MCF 10A (cell line): ENCODE data around the gene TIMM17B. TPM values are rescaled to one million over a fixed set of nuclear protein-coding genes. Genes with fewer than 3 reads are reported as not detected.

Experiments used
- Bru-seq: library from RNA; stranded (reverse); fragments of 400-500 nt; gene quantifications from one replicate; lab custom pipeline; 2021; lab: Mats Ljungman, UMichigan
- BruChase-seq, 2 experiments: library from RNA; stranded (reverse); fragments of 400-500 nt; gene quantifications; one replicate each; lab custom pipeline; 2021; lab: Mats Ljungman, UMichigan
- BruUV-seq: library from RNA; stranded (reverse); fragments of 400-500 nt; replicated peaks from 2 replicates; lab custom pipeline; 2021; lab: Mats Ljungman, UMichigan
- CTCF ChIA-PET: fragments of 300-600 bp; sonication (Branson Sonifier 250); formaldehyde crosslinking; extraction: SDS; loops from one replicate; lab custom pipeline; 2021; ENCODE audit warnings: antibody characterized with exemption, inconsistent platforms; lab: Yijun Ruan, JAX
- POLR2A ChIA-PET: fragments of 300-600, 350-650 bp; sonication (Branson Sonifier 250); formaldehyde crosslinking; extraction: SDS; loops from one replicate; lab custom pipeline; 2020; ENCODE audit warnings: antibody characterized with exemption, inconsistent platforms; lab: Yijun Ruan, JAX
- DNase-seq: peaks from one replicate; pipeline ENCODE4 v3.0.0-alpha.2; 2018; ENCODE audit not compliant: unreplicated experiment
- H3K27ac Mint-ChIP-seq: one replicate; pipeline ENCODE4 v1.8.0; 2022; ENCODE audit warnings: mild to moderate bottlenecking, low read depth, mixed read lengths; ENCODE audit not compliant: unreplicated experiment
- H3K27me3 Mint-ChIP-seq: one replicate; pipeline ENCODE4 v1.8.0; 2022; ENCODE audit warnings: mixed read lengths; ENCODE audit not compliant: insufficient read depth, unreplicated experiment
- H3K36me3 Mint-ChIP-seq: one replicate; pipeline ENCODE4 v1.8.0; 2022; ENCODE audit warnings: mild to moderate bottlenecking, moderate library complexity, mixed read lengths; ENCODE audit not compliant: insufficient read depth, unreplicated experiment
- H3K4me1 Mint-ChIP-seq: one replicate; pipeline ENCODE4 v1.8.0; 2022; ENCODE audit warnings: mixed read lengths; ENCODE audit not compliant: insufficient read depth, unreplicated experiment
- H3K4me3 Mint-ChIP-seq: one replicate; pipeline ENCODE4 v1.8.0; 2022; ENCODE audit warnings: mild to moderate bottlenecking, moderate library complexity, mixed read lengths; ENCODE audit not compliant: unreplicated experiment
- H3K9me3 Mint-ChIP-seq: one replicate; pipeline ENCODE4 v1.8.0; 2022; ENCODE audit warnings: mixed read lengths; ENCODE audit not compliant: unreplicated experiment
- CTCF ChIP-seq: fragments of 200-600 bp; IDR thresholded peaks from one replicate; pipeline ENCODE4 v1.8.0; 2022; ENCODE audit warnings: antibody characterized with exemption, mild to moderate bottlenecking; ENCODE audit not compliant: unreplicated experiment
- intact Hi-C: fragments of 100-400 bp; cut with micrococcal nuclease; formaldehyde crosslinking; loops from 2 replicates; pipeline ENCODE4 v1.14.1; 2022
- long read RNA-seq: library from polyadenylated mRNA; stranded (forward); transcript quantifications from one replicate; pipeline ENCODE4 v2.0.0, GENCODE V29; 2022
- total RNA-seq: library from RNA; stranded (reverse); gene quantifications from 2 replicates; pipeline ENCODE4 v1.2.3, GENCODE V29; 2022

TIMM17B gene
- total RNA-seq (70.6 and 73.7 TPM in 2 replicates), Bru-seq, nascent RNA (percentile 68 among the genes with signal in this experiment), BruChase-seq, experiment 1, labeled RNA remaining after a 6-hour chase (percentile 78 among the genes with signal in this experiment), BruChase-seq, experiment 2, labeled RNA remaining after a 2-hour chase (percentile 64 among the genes with signal in this experiment)
- long read RNA-seq, transcript TIMM17B-204 (7 exons, 964 nt): major isoform, 10 of 106 reads
- long read RNA-seq, partial matches to known transcripts: 93 of 106 reads
- long read RNA-seq, other reads (novel, unspliced or antisense): 3 of 106 reads

GRCh38 chrX:48897625-48898306 lies at the start of gene TIMM17B, which contains the start of gene PQBP1:
TSS of gene TIMM17B (minus strand) at chrX:48897768. CDS start at chrX:48897749, 19 bp downstream.
TSS of gene PQBP1 (plus strand) at chrX:48897930. CDS start at chrX:48898510, 580 bp downstream.
- peak within 1 kb of the TSS; percentile 82 for H3K4me3 Mint-ChIP-seq
- no peak for TF ChIP-seq CTCF
- no peaks in the 10 kb centered on the region for H3K27me3 Mint-ChIP-seq
- no peaks in the 10 kb centered on the region for H3K4me1 Mint-ChIP-seq
- intact Hi-C loops: loop anchor here (1.0 kb wide), 1 partner anchor 42 kb away; no protein-coding TSS in a partner anchor
- BruUV-seq: no TSS peak
- peaks cover 31% of the 10 kb centered on the region for H3K36me3 Mint-ChIP-seq
- H3K9me3 Mint-ChIP-seq: peaks cover 7% of the 10 kb centered on the region
- peak within 1 kb of the TSS; percentile 96 for H3K27ac Mint-ChIP-seq
- DNase-seq: peak; percentile 95
- POLR2A ChIA-PET: interaction anchor here (0.6 to 3.9 kb wide), 22 partner anchors 8 to 323 kb away, joined by 3 to 57 read pairs (median 4); partner anchors contain the start of genes HDAC6, OTUD5, RBM3 and SLC35A2
- CTCF ChIA-PET: interaction anchor here (0.6 to 1.4 kb wide), 3 partner anchors 14 to 24 kb away, joined by 3 to 6 read pairs (median 4); partner anchors contain the start of gene SLC35A2

- ChIA-PET POLR2A (interaction anchor here (0.6 kb wide), 1 partner anchor 13 kb away, joined by 4 read pairs; no protein-coding TSS in a partner anchor), CTCF (interaction anchor here (0.5 to 2.3 kb wide), 19 partner anchors 9 to 209 kb away, joined by 3 to 15 read pairs (median 4); partner anchors contain the start of genes GLOD5 and OTUD5)
- peaks cover 16% of the 10 kb centered on the region for H3K36me3 Mint-ChIP-seq
- H3K4me3 Mint-ChIP-seq: no peak overlapping the region
- no TSS peak for BruUV-seq
- no peaks in the 10 kb centered on the region for H3K4me1 Mint-ChIP-seq
- no peak overlapping the region for H3K27ac Mint-ChIP-seq
- H3K9me3 Mint-ChIP-seq: peaks cover 7% of the 10 kb centered on the region
- peak; percentile 55 for TF ChIP-seq CTCF
- intact Hi-C loops: no loop called here
- peak; percentile 47 for DNase-seq
- no peaks in the 10 kb centered on the region for H3K27me3 Mint-ChIP-seq
These were observed 48.2 kb upstream of the TIMM17B start for GRCh38 chrX:48945517-48946348.

- TF ChIP-seq CTCF: no peak
- Mint-ChIP-seq H3K9me3 (peaks cover 7% of the 10 kb centered on the region), H3K27ac (no peak overlapping the region), H3K27me3 (no peaks in the 10 kb centered on the region), H3K36me3 (peaks cover 22% of the 10 kb centered on the region), H3K4me1 (no peaks in the 10 kb centered on the region), H3K4me3 (no peak overlapping the region)
- ChIA-PET POLR2A (interaction anchor here (0.7 kb wide), 1 partner anchor 979 kb away, joined by 3 read pairs; the partner anchor contains the start of gene CLCN5), CTCF (interaction anchor here (0.7 to 1.0 kb wide), 2 partner anchors 12 to 1788 kb away, joined by 3 read pairs; no protein-coding TSS in a partner anchor)
- BruUV-seq: no TSS peak
- DNase-seq: no peak
- intact Hi-C loops: no loop called here
These were observed 45.3 kb upstream of the TIMM17B start for GRCh38 chrX:48942895-48943294.
